Inflammatory macrophage treated with lipopolysaccharide for 4 hours (primary cell): ENCODE results near the gene CFL2.

ENCODE experiments used
- DNase-seq: peaks from one replicate; pipeline ENCODE4 v3.0.0-alpha.2; 2020

Gene CFL2

DNA sequence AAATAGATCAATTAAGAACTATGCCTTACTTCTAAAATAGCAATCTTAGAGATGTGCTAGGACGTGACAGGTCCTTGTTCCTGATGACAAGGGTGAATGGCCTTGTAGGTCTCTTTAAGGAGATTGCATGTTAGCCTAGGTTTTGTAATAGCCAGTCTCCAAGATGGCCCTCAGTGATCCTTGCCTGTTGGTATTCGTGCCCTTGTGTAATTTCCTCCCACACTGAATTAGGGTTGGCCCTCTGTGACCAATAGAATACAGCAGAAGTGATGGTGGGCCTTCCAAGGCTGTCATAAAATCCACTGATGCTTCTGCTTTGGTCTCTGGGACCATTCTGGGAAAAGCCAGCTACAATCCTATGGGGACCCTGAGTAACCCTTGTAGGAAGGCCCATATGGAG lies 46.3 kb downstream of the CFL2 start:
- DNase-seq = peak; percentile 66

DNA sequence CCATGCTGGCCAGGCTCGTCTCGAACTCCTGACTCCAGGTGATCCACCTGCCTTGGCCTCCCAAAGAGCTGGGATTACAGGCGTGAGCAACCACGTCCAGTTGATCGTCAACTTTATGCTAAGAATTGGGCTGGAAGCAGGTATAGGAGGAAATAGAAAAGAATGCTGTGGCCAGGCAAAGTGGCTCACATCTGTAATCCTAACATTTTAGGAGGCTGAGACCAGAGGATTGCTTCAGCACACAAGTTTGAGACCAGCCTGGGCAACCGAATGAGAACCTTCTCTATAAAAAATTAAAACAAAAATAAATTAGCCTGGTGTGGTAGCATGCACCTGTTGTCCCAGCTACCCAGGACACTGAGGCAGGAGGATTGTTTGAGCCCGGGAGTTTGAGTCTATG lies 47.4 kb downstream of the CFL2 start:
- no peak for DNase-seq

DNA sequence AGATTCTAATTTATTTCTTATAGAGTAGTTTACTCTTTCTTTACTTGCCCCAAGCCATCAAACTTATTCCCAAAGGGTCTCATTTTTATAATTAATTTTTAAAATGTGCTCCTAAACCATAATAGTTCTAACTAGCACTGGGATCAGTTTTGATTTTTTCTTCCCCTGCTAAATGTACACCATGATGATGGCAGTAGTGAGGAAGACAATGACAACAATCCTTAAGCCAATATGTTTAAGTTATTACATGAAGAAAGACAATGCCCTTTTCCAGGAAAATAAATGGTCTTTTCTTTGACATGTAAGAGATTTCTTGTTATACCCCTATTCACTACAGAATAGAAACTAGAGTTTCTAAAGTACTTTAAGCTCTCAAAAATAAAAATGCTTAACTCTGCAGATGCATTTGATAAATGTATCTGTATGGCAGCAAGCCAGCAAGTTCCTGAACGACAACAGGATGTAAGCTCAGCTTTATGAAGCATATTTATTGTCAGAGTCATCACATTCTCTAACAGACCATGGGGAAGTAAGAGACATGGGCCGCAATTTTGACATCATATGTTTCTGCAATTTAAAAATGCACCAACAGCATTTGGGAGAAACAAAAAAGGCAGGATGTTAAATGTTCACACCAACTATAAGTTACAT lies 48.5 kb downstream of the CFL2 start:
- DNase-seq = peak; percentile 77

DNA sequence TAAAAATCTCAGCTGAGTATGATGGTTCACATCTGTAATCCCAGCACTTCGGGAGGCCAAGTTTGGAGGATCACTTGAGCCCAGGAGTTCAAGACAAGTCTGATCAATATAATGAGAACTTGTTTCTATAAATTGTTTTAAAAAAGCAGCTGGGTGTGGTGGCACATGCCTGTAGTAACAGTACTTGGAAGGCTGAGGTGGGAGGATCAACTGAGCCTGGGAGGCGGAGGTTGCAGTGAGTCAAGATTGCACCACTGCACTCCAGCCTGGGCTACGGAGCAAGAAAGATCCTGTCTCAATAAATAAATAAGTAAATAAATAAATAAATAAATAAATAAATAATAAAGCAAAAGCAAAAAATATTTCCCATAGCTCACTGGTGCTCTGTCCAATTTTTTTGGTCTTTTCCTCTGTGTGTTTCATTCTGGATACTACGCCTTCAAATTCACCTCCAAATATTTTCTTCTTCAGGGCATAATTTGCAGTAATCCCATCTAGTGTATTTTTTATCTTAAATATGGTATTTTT lies 51.8 kb downstream of the CFL2 start:
- peak; percentile 27 for DNase-seq

GRCh38 chr14:34660796-34661195 lies 53.6 kb downstream of the CFL2 start:
- DNase-seq = no peak
